Measurements from ENCODE around the gene TSPAN18. TPM values are rescaled to one million over a fixed set of nuclear protein-coding genes. Genes with fewer than 3 reads are reported as not detected.

Gene TSPAN18
- total and polyA plus RNA-seq, 8 donors = 27.2 to 85.8 (median 63.7) TPM

DNA sequence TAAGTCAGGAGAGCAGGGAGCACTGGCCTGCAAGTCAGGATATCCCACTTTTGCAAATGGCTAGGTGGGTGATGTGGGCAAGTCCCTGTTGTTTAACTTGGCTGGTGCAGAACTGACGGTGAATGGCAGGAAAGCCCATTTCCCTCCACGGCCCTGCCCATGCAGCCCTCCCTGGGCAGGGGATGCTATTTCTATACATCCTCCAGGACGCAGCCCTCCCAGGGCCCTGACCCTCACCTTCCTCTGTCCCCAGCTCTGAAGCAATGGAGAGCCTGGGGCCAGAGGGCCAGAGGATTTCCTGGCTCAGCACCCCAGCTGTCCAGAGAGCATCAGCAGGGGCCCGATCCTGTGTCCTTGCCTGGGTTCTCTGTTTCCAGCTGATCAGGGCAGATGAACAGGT is 91.3 kb downstream of the TSPAN18 start:
- Histone ChIP-seq H3K4me3 (no peak overlapping the region), H3K9me3 (no peaks in the 10 kb centered on the region), H3K27ac (no peak overlapping the region), H3K36me3 (no peaks in the 10 kb centered on the region), H3K4me1 (peaks cover 0 to 5% of the 10 kb centered on the region in 2 donors), H3K27me3 (no peaks in the 10 kb centered on the region)
- TF ChIP-seq, protein P1, sequence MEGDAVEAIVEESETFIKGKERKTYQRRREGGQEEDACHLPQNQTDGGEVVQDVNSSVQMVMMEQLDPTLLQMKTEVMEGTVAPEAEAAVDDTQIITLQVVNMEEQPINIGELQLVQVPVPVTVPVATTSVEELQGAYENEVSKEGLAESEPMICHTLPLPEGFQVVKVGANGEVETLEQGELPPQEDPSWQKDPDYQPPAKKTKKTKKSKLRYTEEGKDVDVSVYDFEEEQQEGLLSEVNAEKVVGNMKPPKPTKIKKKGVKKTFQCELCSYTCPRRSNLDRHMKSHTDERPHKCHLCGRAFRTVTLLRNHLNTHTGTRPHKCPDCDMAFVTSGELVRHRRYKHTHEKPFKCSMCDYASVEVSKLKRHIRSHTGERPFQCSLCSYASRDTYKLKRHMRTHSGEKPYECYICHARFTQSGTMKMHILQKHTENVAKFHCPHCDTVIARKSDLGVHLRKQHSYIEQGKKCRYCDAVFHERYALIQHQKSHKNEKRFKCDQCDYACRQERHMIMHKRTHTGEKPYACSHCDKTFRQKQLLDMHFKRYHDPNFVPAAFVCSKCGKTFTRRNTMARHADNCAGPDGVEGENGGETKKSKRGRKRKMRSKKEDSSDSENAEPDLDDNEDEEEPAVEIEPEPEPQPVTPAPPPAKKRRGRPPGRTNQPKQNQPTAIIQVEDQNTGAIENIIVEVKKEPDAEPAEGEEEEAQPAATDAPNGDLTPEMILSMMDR (IDR thresholded peaks at IDR 0.05) = no peak
- DNase-seq = peak in 1 of 4 donors; percentile 50
- peak; percentile 26 for ATAC-seq
- intact Hi-C loops (cut with DNase I) = no loop called here

DNA sequence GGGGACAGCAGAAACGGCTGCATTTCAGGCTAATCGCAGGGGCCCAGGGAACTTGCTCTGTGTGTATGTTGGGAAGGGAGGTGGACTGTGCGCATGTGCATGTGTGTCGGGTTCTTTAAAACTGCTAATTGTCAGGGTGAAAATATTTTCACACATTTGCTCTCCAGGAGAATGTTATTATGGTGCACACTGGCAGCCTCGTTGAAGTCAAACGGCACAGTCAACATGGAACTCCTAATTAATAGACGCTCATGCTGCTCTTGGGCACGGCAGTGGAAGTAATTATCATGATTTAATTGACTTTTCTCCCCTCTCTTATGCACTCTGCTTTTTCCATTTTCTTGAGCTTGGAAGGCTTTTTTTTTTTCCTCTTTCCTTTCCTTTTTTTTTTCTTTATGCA is 92.6 kb downstream of the TSPAN18 start:
- TF ChIP-seq, protein P1 (IDR thresholded peaks at IDR 0.05) = no peak
- ATAC-seq = no peak
- Histone ChIP-seq H3K27ac (no peak overlapping the region), H3K27me3 (no peaks in the 10 kb centered on the region), H3K36me3 (no peaks in the 10 kb centered on the region), H3K9me3 (no peaks in the 10 kb centered on the region), H3K4me3 (no peak overlapping the region), H3K4me1 (no peaks in the 10 kb centered on the region)
- no peak for DNase-seq
- intact Hi-C loops (cut with DNase I) = no loop called here

GRCh38 chr11:44822369-44822768 is 95.6 kb downstream of the TSPAN18 start:
- intact Hi-C loops (cut with DNase I) = no loop called here
- H3K27me3 ChIP-seq = no peaks in the 10 kb centered on the region
- H3K4me3 ChIP-seq = no peak overlapping the region
- peaks cover 0 to 7% of the 10 kb centered on the region in 2 donors for H3K4me1 ChIP-seq
- no peak overlapping the region for H3K27ac ChIP-seq
- TF ChIP-seq, protein P1 (IDR thresholded peaks at IDR 0.05) = no peak
- no peaks in the 10 kb centered on the region for H3K9me3 ChIP-seq
- no peaks in the 10 kb centered on the region for H3K36me3 ChIP-seq
- ATAC-seq = no peak
- no peak for DNase-seq

DNA sequence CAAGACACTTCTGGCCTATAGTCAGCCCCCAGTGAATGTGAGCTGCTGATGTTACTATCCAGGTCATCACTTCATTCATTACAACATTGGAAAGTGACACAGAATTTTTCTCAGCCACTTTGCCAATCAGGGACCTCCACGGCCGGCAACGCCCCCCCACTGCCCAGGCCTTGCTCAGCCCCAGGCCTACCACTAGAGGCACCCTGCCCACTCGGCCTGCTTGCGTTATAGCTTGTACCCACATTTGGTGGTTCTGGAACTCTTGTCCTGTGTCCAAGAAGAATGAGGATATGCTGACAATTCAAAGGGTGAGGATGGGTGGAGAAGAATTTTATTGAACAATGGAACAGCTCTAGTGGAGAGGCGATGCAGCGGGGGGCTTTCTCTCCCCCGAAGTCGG is 96.2 kb downstream of the TSPAN18 start:
- peaks cover 0 to 7% of the 10 kb centered on the region in 2 donors for H3K4me1 ChIP-seq

GRCh38 chr11:44823868-44824267 is 97.1 kb downstream of the TSPAN18 start:
- Histone ChIP-seq H3K27me3 (no peaks in the 10 kb centered on the region), H3K36me3 (no peaks in the 10 kb centered on the region), H3K27ac (no peak overlapping the region), H3K4me3 (no peak overlapping the region), H3K4me1 (peaks cover 0 to 7% of the 10 kb centered on the region in 2 donors), H3K9me3 (no peaks in the 10 kb centered on the region)
- TF ChIP-seq, protein P1 (IDR thresholded peaks at IDR 0.05) = no peak
- intact Hi-C loops (cut with DNase I) = no loop called here
- ATAC-seq (no peak), DNase-seq (peak in 1 of 4 donors; percentile 28)

More for the DNA sequence above, 96.2 kb downstream of the TSPAN18 start:
- TF ChIP-seq, protein P1 (IDR thresholded peaks at IDR 0.05) = no peak
- Histone ChIP-seq H3K36me3 (no peaks in the 10 kb centered on the region), H3K4me3 (no peak overlapping the region), H3K27me3 (no peaks in the 10 kb centered on the region), H3K27ac (no peak overlapping the region), H3K9me3 (no peaks in the 10 kb centered on the region)
- intact Hi-C loops (cut with DNase I) = no loop called here
- no peak for ATAC-seq
- peak in 1 of 4 donors; percentile 48 for DNase-seq
